GM19035 (cell line): ENCODE data around the gene WNT4.

ENCODE experiments used
- ATAC-seq: cut with Tn5 transposase; IDR thresholded peaks from one replicate; pipeline ENCODE4 v1.9.1; 2021; ENCODE audit not compliant: unreplicated experiment

WNT4 gene

GRCh38 chr1:22132517-22133235, 10.2 kb downstream of the WNT4 start:
- ATAC-seq: no peak

DNA sequence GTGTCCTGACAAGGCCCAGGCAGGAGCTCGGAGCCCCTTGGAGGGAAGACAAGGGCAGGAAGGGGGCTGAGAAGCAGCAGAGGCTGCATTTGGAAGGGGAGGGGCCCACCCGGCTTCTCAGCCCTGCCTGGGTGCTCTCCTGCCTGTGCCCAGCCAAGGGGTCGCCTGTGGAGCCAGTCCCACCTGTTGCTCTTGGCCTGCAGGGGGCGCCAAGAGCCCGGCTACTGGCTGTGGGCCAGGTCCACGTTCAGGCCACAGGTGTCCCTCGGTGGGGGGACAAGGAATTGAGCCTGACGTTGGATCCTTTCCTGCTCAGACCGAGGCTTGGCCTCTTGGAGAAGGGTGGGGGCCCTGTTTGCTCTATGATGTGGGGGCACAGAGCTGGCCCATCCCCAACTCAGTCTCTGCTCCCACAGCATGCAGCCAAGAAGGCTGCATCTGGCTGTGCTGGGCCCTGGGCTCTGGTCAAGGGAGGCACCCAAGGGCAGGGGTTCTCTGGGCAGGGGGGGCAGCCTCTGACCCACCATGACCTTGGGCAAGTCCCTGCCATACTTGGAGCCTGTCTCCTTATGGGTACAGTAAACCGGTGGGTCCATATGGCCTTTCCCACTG, 10.9 kb downstream of the WNT4 start:
- no peak for ATAC-seq

- no peak for ATAC-seq
Observed at GRCh38 chr1:22131062-22131461, 11.8 kb downstream of the WNT4 start.

GRCh38 chr1:22129501-22130117, 13.3 kb downstream of the WNT4 start:
- ATAC-seq: no peak

GRCh38 chr1:22128392-22128791, 14.5 kb downstream of the WNT4 start:
- ATAC-seq: no peak

GRCh38 chr1:22127731-22128130, 15.2 kb downstream of the WNT4 start:
- ATAC-seq: no peak

- ATAC-seq: no peak
Observed at GRCh38 chr1:22127248-22127647, 15.6 kb downstream of the WNT4 start.

DNA sequence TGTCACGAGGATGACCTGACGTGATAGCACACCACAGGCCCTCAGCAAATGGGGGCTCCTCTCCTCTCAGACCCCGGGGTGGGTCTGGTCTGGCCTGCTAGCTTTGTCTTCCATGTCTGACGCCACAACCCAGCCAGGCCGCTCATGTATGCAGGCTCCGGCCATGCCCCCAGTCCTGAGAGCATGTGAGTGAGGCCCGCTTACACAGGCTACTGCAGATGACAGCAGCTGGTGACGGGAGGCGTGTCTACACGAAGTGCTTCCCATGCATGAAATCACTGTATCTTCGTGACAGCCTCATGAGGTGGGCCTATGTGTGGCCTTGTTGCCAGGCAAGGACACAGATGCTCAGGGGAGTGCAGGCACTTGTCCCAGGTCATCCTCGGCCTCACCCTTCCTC, 16.4 kb downstream of the WNT4 start:
- no peak for ATAC-seq

- ATAC-seq: no peak
Observed at GRCh38 chr1:22124592-22125229, 18.2 kb downstream of the WNT4 start.

GRCh38 chr1:22123901-22124404, 18.9 kb downstream of the WNT4 start:
- ATAC-seq: no peak

- no peak for ATAC-seq
Observed at GRCh38 chr1:22123071-22123390, 19.9 kb downstream of the WNT4 start.

DNA sequence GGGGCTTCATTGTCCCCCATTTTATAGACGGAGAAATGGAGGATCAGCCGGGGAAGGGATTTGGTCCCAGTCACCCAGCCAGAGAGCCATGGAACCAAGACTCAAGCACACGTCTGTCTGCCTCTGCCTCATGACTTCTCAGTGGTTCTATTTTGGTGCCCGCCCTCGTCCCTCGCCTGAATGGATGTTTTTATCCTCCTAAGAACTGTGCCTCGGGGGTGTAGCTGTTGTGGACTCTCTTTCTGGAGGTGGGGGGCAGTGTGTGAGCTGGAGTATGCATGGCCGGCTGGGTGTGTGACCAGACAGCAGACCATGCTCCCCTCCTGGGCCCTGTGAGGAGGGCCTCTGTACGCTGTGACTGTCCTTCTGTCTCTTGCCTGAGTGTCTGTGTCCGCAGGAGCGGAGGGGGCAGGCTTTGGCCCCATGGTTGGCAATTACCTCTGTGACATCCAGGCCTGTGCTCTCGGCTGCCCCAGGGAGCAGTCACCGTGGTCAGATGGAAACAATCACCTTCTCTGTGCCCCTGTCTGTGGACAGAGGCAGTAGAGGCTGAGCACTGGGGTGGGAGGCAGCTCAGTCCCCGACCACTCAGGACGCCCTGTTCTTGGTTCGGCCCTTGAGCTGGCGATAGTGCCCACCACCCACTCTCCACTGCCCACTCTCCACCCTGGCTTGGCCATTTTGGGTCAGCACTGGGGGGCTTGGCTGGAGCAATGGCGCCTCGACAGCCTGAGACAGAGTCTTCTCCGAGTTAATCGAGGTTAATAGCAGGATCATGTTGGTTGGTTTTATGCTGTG, 20.4 kb downstream of the WNT4 start:
- no peak for ATAC-seq

DNA sequence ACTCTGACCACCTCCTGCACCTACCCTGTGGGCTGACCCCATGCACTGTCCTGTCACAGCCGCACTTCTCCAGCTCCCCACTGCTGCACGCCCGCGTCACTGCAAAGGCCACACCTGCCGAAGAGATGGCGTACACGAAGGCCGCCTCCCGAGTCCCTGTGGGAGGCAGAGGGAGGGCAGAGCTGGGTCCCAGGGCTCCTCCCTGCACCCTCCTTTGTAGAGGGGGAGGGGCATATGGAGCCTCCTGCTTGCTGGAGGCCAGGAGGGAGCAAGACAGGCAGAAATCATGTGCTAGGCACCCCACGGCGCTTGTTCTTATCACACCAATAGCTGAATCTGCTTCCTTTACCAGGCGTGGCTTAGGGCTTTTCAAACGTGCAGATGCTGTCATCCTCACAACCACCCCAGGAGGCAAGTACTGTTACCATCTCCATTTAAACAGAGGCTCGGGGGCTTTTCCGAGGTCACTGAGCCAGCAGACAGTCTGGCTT, 21.4 kb downstream of the WNT4 start:
- ATAC-seq: no peak

DNA sequence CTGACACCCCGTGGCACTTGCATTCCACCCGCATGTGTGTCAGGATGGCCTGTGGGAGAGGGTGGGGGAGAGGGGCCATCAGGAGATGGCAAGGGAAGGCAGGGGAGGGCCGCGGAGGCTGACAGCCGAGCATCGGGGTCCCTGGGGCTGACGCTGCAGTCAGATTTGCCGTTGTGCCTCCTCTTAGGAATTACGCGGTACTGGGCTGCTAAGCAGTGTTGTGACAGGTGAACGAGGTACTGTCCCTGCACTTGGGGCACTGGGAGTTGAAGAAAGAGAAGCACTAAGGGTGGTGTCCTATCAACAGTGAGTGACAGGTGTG, 22.5 kb downstream of the WNT4 start:
- ATAC-seq: no peak

DNA sequence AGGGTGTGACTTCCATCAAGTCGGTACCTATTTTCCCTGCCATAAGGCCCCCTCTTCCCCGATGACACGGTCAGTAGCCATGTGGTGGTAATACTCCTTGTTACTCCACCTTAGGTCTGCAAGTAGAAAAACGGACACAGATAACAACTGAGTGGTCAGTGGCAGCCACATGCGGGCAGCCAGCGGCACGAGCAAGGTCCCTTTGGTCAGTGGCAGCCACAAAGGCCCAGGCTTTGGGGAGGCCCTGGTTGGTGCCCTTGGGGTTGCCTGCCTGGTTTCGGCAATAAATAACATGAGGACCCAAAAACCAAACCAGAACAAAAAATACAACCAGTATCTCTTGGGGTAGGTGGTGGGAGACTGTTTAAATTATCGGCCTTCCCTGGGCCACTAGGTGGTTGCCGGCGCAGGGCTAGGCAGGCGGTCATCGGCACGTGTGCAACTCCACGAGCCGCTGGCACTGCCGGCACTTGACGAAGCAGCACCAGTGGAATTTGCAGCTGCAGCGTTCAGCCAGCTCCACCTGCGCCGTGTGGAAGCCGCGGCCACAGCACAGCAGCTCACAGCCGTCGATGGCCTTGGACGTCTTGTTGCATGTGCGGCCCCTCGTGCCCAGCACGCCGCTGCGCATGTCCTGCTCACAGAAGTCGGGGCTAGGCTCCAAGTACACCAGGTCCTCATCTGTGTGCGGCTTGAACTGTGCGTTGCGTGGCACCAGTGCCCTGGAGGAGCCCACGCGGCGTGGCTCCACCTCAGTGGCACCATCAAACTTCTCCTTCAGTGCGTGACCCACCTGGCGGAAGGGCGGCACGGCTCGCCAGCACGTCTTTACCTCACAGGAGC, 23.1 kb downstream of the WNT4 start:
- no peak for ATAC-seq

GRCh38 chr1:22118291-22118992, 24.5 kb downstream of the WNT4 start:
- no peak for ATAC-seq

DNA sequence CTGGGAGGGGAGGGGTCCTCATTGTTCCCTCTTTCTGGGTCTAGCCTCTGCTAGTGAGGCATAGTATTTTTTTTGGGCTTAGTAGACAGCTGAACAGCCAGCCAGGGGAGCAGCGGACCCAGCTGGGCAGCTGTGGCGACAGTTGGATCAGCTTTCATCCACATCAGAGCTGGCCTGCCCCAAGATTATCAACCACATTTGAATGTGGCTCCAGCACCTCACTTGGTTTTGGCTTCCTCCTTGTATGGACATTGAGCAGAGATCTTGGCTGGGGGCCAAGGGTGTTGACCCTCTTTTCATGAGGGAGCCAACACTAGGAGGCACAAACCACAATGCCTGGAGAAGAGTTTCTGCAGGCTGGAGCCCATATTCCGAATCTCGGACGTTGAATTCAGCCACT, 25.0 kb downstream of the WNT4 start:
- ATAC-seq: no peak

DNA sequence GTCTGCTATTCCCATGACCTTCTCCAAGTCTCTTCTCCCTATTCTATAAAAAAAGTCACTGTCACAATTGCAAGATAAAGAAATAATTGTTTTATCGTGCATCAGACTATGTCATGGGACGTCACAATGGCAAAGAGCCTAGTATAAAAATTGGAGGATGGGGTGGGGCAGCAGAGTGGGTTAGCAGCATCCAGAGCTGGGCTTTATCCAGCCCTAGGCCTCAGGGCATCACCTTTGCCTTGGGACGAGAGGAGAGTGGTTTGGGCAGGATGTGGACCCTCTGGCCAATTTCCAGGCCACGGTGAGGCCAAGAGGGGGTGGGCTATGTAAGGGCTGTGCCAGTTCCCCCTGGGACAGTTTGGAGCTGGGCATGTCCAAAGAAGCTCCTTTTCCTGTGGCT, 25.7 kb downstream of the WNT4 start:
- ATAC-seq: no peak

DNA sequence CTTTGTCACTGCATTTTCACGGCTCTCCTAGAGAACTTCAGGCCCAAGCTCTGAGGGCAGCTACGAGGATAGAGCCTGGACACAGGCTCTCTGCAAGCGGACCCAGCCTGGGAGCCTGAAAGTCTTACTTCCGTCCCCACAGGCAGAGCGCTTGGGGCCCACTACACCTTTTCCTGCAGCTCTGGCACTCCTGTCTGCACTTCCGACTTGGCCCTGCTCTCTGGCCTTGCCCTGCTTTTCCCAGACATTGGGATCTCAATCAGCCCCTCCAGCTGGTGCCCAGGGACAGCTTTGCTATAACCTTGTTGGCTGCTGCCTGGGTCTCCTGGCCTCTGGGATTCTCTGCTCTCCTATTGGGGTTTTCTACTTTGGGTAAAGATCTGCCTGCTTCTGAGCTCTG, 27.6 kb downstream of the WNT4 start:
- ATAC-seq: no peak
